Limb (tissue), 2 donors: ENCODE data around the gene CHERP.
A peak's percentile ranks its signal among the peaks of the same experiment; 100 is the strongest.
"Not testable (repeated sequence)": the region's sequence is repeated elsewhere in the genome, so short reads cannot be mapped to it uniquely, and the experiment has no call there.

ENCODE experiments used
- DNase-seq, 2 donors: peaks; one replicate each; pipeline ENCODE4 v3.0.0-alpha.2; 2016; ENCODE audit errors: extremely low spot score in 2 of 2

The CHERP gene

GRCh38 chr19:16577531-16577985 lies 35.3 kb upstream of the CHERP start:
- DNase-seq: no peak

- no peak for DNase-seq
Measured at GRCh38 chr19:16576690-16577530, 34.7 kb upstream of the CHERP start.

- DNase-seq: no peak
Measured at GRCh38 chr19:16575861-16576689, 33.8 kb upstream of the CHERP start.

- DNase-seq: no peak
Measured at GRCh38 chr19:16575282-16575681, 33.0 kb upstream of the CHERP start.

- DNase-seq: no peak
Measured at GRCh38 chr19:16573925-16574324, 31.7 kb upstream of the CHERP start.

GRCh38 chr19:16573296-16573695 lies 31.1 kb upstream of the CHERP start:
- DNase-seq: no peak

- peak; percentile 95 to 98 for DNase-seq
Measured at GRCh38 chr19:16572332-16573211, 30.3 kb upstream of the CHERP start, which contains the start of gene SLC35E1. SLC35E1 (minus strand) TSS chr19:16572415; CDS start chr19:16572364, 51 bp downstream.

GRCh38 chr19:16571822-16572331 lies 29.6 kb upstream of the CHERP start:
- DNase-seq: no peak

- no peak for DNase-seq
Measured at GRCh38 chr19:16571283-16571682, 29.0 kb upstream of the CHERP start.

- no peak for DNase-seq
Measured at GRCh38 chr19:16569609-16570320, 27.5 kb upstream of the CHERP start.

GRCh38 chr19:16566702-16567101 lies 24.5 kb upstream of the CHERP start:
- no peak for DNase-seq

- no peak for DNase-seq
Measured at GRCh38 chr19:16566161-16566560, 23.9 kb upstream of the CHERP start.

GRCh38 chr19:16564842-16565241 lies 22.6 kb upstream of the CHERP start:
- no peak for DNase-seq

- no peak for DNase-seq
Measured at GRCh38 chr19:16562608-16563025, 20.4 kb upstream of the CHERP start.

GRCh38 chr19:16561382-16561781 lies 19.1 kb upstream of the CHERP start:
- peak in 1 of 2 donors; percentile 16 for DNase-seq

- DNase-seq: no peak
Measured at GRCh38 chr19:16559780-16560276, 17.6 kb upstream of the CHERP start.

GRCh38 chr19:16554776-16555175 lies 12.5 kb upstream of the CHERP start:
- DNase-seq: no peak

GRCh38 chr19:16551902-16552301 lies 9.7 kb upstream of the CHERP start:
- DNase-seq: not testable (repeated sequence)

GRCh38 chr19:16548956-16549355 lies 6.7 kb upstream of the CHERP start:
- no peak for DNase-seq
